Measurements from ENCODE around the gene TOGARAM2. TPM values are rescaled to one million over a fixed set of nuclear protein-coding genes. Genes with fewer than 3 reads are reported as not detected.

Gene TOGARAM2
- total RNA-seq, 1 donor from 2014 or later = 0.35 TPM

DNA sequence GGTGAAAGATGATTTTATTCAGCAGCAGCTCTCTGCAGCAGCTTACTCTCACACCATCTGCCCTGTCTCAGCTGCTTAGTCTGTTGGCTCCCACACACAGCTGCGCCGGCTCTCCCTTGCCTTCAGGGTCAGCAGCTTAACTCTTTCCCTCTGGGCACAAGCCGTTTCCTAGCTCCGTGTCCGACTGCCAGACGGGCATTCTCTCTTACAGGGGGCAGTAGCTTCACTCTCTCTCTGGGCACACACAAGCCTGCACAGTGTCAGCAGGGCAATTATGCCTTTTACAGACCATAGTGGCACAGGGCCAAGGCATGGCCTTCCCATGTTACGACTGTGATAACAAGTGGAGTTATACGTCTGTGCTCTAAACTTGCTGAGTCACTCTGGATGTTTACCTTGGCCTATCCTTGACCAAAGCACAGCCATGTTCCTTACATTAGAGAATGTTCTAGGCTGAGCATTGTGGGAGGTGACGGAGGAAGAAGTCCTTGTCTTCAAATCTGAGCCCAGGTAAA lies 61.5 kb downstream of the TOGARAM2 start:
- H3K4me1 Mint-ChIP-seq = peaks cover 8% of the 10 kb centered on the region
- no peak overlapping the region for H3K4me3 Mint-ChIP-seq
- no peak for TF ChIP-seq CTCF (conservative IDR thresholded peaks at IDR 0.05)
- no peaks in the 10 kb centered on the region for H3K27me3 Mint-ChIP-seq (ENCODE audit: low read depth)
- no peaks in the 10 kb centered on the region for H3K36me3 Mint-ChIP-seq (ENCODE audit: low read depth)
- peak overlapping the region; percentile 25 for H3K27ac Mint-ChIP-seq (ENCODE audit: unreplicated experiment)
- no peak for DNase-seq (ENCODE audit: low read depth, low spot score)
- H3K9me3 Mint-ChIP-seq = no peaks in the 10 kb centered on the region

GRCh38 chr2:29044459-29044858 lies 63.4 kb downstream of the TOGARAM2 start:
- peak overlapping the region; percentile 27 for H3K27ac Mint-ChIP-seq (ENCODE audit: unreplicated experiment)
- no peak overlapping the region for H3K4me3 Mint-ChIP-seq
- no peak for DNase-seq (ENCODE audit: low read depth, low spot score)
- no peaks in the 10 kb centered on the region for H3K36me3 Mint-ChIP-seq (ENCODE audit: low read depth)
- no peak for TF ChIP-seq CTCF (conservative IDR thresholded peaks at IDR 0.05)
- no peaks in the 10 kb centered on the region for H3K27me3 Mint-ChIP-seq (ENCODE audit: low read depth)
- no peaks in the 10 kb centered on the region for H3K9me3 Mint-ChIP-seq
- peaks cover 8% of the 10 kb centered on the region for H3K4me1 Mint-ChIP-seq

DNA sequence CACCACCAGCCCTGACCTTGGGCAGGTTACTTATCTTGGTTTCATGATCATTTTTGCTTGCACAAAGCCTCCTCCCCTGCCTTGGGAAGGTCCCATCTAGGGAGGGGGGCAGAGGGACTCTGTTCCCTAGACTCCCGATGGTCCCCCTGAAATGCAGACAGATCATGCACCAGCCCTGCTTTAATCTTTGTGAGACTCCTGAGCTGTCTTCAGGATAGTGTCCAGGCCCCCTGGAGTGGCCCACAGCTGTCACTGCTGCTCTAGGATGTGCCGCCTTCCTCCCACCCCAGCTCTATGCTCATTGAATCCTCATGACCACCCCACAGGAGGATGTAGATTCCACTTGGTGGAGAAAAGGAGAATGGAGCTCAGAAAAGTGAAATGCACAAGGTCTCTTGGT lies 65.2 kb downstream of the TOGARAM2 start:
- Mint-ChIP-seq H3K9me3 (no peaks in the 10 kb centered on the region), H3K27ac (ENCODE audit: unreplicated experiment) (no peak overlapping the region), H3K27me3 (ENCODE audit: low read depth) (no peaks in the 10 kb centered on the region), H3K36me3 (ENCODE audit: low read depth) (no peaks in the 10 kb centered on the region), H3K4me1 (peaks cover 8% of the 10 kb centered on the region), H3K4me3 (no peak overlapping the region)
- TF ChIP-seq CTCF (conservative IDR thresholded peaks at IDR 0.05) = no peak
- no peak for DNase-seq (ENCODE audit: low read depth, low spot score)

GRCh38 chr2:29047083-29047845 lies 66.2 kb downstream of the TOGARAM2 start:
- H3K4me1 Mint-ChIP-seq = peaks cover 9% of the 10 kb centered on the region
- H3K36me3 Mint-ChIP-seq (ENCODE audit: low read depth) = no peaks in the 10 kb centered on the region
- no peak overlapping the region for H3K27ac Mint-ChIP-seq (ENCODE audit: unreplicated experiment)
- H3K4me3 Mint-ChIP-seq = no peak overlapping the region
- no peaks in the 10 kb centered on the region for H3K9me3 Mint-ChIP-seq
- DNase-seq (ENCODE audit: low read depth, low spot score) = no peak
- TF ChIP-seq CTCF (conservative IDR thresholded peaks at IDR 0.05) = no peak
- no peaks in the 10 kb centered on the region for H3K27me3 Mint-ChIP-seq (ENCODE audit: low read depth)

- no peaks in the 10 kb centered on the region for H3K9me3 Mint-ChIP-seq
- H3K27me3 Mint-ChIP-seq (ENCODE audit: low read depth) = no peaks in the 10 kb centered on the region
- peaks cover 7% of the 10 kb centered on the region for H3K4me1 Mint-ChIP-seq
- no peaks in the 10 kb centered on the region for H3K36me3 Mint-ChIP-seq (ENCODE audit: low read depth)
- no peak for TF ChIP-seq CTCF (conservative IDR thresholded peaks at IDR 0.05)
- no peak overlapping the region for H3K4me3 Mint-ChIP-seq
- DNase-seq (ENCODE audit: low read depth, low spot score) = no peak
- H3K27ac Mint-ChIP-seq (ENCODE audit: unreplicated experiment) = no peak overlapping the region
Measured at GRCh38 chr2:29050591-29050990, 69.5 kb downstream of the TOGARAM2 start.

Measured in neural crest cell (in vitro differentiated cells).